Endothelial cell (in vitro differentiated cells): ENCODE measurements around the gene SPIN2A. TPM values are rescaled to one million over a fixed set of nuclear protein-coding genes. Genes with fewer than 3 reads are reported as not detected.
A peak's percentile ranks its signal among the peaks of the same experiment; 100 is the strongest.
"Not testable (repeated sequence)": the region's sequence is repeated elsewhere in the genome, so short reads cannot be mapped to it uniquely, and the experiment has no call there.

ENCODE experiments used
- DNase-seq: peaks from one replicate; pipeline ENCODE4 v3.0.0; 2021; ENCODE audit warnings: low spot score
- H3K27ac Mint-ChIP-seq: one replicate; pipeline ENCODE4 v1.8.0; 2021; ENCODE audit warnings: mixed read lengths, inconsistent platforms; ENCODE audit not compliant: unreplicated experiment
- H3K27me3 Mint-ChIP-seq: one replicate; pipeline ENCODE4 v1.8.0; 2021; ENCODE audit warnings: mild to moderate bottlenecking, moderate library complexity, mixed read lengths, inconsistent platforms; ENCODE audit not compliant: unreplicated experiment
- H3K36me3 Mint-ChIP-seq: one replicate; pipeline ENCODE4 v1.8.0; 2021; ENCODE audit warnings: mild to moderate bottlenecking, low read depth, mixed read lengths, inconsistent platforms; ENCODE audit not compliant: unreplicated experiment
- H3K4me1 Mint-ChIP-seq: one replicate; pipeline ENCODE4 v1.8.0; 2021; ENCODE audit warnings: mild to moderate bottlenecking, mixed read lengths, inconsistent platforms; ENCODE audit not compliant: unreplicated experiment
- H3K4me3 Mint-ChIP-seq: one replicate; pipeline ENCODE4 v1.8.0; 2021; ENCODE audit warnings: mild to moderate bottlenecking, mixed read lengths, inconsistent platforms; ENCODE audit not compliant: unreplicated experiment
- H3K9me3 Mint-ChIP-seq: one replicate; pipeline ENCODE4 v1.8.0; 2021; ENCODE audit warnings: mixed read lengths, inconsistent platforms; ENCODE audit not compliant: unreplicated experiment
- total RNA-seq: library from RNA; stranded (reverse); fragmentation: NEBNext Ultra II Directional; extraction: Animal tissue kit (Norgen Biotek cat#: 25700); gene quantifications from one replicate; pipeline ENCODE4 v1.2.1, GENCODE V29; 2021; ENCODE audit not compliant: unreplicated experiment
- TF ChIP-seq, protein P1 (sequence below): fragments of 200-600 bp; sonication (generic); IDR thresholded peaks from one replicate; pipeline ENCODE4 v1.5.0; 2021; ENCODE audit warnings: antibody characterized with exemption; ENCODE audit not compliant: unreplicated experiment

SPIN2A gene
- total RNA-seq, 1 donor from 2014 or later = 1.6 TPM

DNA sequence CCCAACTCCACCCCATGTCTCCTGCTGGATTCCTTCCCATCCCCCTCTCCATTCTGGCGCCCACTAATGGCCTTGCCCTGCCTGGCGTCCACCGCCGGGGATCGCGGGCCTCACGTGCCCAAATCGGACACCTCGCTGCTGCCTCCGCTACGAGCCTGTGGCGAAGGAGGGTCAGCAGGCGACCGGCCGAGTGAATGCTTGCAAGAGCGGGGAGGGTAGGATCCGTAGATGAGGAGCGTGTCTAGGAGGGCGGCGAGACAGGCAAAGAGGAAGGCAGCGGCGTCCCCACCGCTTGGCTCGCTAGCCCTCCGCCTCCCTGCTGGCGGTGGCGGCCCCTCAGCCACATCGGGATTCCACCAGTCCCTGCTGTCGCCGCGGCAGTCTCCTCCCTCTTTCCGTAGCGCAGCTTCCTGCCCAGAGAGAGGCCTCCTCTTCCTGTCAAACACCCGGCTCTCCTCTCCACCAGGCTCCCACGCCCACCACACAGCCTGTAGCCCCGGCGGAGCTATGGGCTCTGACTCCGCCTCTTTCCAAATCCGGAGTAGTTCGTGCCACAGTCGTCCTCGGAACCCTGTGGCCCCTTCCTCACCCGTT, 15.9 kb downstream of the SPIN2A start, which contains the start of gene SPIN2B:
Gene SPIN2B, minus strand, starts transcription at position 387 of the 594 bp plus-strand sequence.
- Mint-ChIP-seq H3K36me3 (peaks cover 6% of the 10 kb centered on the region), H3K9me3 (no peaks in the 10 kb centered on the region), H3K27me3 (no peaks in the 10 kb centered on the region), H3K4me1 (peaks cover 6% of the 10 kb centered on the region), H3K4me3 (peak within 1 kb of the TSS; percentile 91), H3K27ac (peak within 1 kb of the TSS; percentile 92)
- peak; percentile 71 for DNase-seq
- TF ChIP-seq, protein P1, sequence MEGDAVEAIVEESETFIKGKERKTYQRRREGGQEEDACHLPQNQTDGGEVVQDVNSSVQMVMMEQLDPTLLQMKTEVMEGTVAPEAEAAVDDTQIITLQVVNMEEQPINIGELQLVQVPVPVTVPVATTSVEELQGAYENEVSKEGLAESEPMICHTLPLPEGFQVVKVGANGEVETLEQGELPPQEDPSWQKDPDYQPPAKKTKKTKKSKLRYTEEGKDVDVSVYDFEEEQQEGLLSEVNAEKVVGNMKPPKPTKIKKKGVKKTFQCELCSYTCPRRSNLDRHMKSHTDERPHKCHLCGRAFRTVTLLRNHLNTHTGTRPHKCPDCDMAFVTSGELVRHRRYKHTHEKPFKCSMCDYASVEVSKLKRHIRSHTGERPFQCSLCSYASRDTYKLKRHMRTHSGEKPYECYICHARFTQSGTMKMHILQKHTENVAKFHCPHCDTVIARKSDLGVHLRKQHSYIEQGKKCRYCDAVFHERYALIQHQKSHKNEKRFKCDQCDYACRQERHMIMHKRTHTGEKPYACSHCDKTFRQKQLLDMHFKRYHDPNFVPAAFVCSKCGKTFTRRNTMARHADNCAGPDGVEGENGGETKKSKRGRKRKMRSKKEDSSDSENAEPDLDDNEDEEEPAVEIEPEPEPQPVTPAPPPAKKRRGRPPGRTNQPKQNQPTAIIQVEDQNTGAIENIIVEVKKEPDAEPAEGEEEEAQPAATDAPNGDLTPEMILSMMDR = no peak

DNA sequence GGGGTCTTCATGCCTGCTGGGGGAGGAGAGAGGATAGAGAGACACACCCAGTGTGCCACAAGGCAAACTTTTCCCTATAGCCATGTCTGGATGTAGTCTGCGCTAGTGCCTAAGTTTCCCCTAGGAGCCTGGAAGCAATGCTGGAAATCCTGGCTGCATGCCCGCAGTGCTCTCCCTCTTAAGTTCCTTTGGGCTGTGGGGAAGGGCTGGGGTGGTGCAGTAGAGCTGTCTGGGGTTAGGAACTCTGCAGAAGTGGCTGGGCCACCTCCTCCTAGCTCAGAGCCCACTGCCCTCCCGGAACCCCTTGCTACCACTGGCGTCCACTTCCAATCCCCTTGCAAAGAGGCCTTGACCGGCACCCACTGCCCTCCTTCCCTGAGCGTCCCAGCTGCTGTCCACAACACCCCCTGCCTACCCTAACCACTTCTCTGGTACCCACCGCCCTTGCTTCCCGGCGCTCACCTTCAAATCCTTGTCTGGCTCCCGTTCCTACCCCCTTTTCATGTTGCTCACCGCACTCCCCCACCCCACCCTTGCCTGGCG, 16.5 kb downstream of the SPIN2A start:
- H3K36me3 Mint-ChIP-seq, H3K27me3 Mint-ChIP-seq, H3K9me3 Mint-ChIP-seq, H3K4me1 Mint-ChIP-seq, DNase-seq: not testable (repeated sequence)
- Mint-ChIP-seq H3K4me3 (peak overlapping the region; percentile 91), H3K27ac (peak overlapping the region; percentile 92)

DNA sequence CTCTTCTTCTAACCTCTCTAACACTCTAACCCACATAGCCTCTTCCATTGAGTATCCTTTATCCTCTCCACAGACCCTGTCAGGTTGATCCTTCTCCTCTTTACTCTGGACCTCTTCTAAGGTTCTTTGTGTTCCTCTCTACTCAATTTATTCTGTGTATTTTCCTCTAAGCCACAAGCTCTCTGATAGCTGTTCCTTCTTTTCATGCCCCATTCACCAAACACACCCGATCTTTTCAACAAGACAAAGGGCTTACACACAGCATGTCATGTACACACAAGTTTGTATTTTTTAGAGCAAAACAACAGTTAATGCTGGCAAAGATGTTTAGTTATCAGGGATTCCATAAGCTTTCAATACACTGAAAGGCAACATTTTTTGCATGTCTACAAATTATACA, 17.8 kb downstream of the SPIN2A start:
- Mint-ChIP-seq H3K27me3 (peaks cover 2% of the 10 kb centered on the region), H3K36me3 (peaks cover 6% of the 10 kb centered on the region), H3K9me3 (no peaks in the 10 kb centered on the region), H3K27ac (no peak overlapping the region), H3K4me3 (peak overlapping the region; percentile 51), H3K4me1 (peaks cover 9% of the 10 kb centered on the region)
- DNase-seq = no peak
- TF ChIP-seq, protein P1 = no peak

DNA sequence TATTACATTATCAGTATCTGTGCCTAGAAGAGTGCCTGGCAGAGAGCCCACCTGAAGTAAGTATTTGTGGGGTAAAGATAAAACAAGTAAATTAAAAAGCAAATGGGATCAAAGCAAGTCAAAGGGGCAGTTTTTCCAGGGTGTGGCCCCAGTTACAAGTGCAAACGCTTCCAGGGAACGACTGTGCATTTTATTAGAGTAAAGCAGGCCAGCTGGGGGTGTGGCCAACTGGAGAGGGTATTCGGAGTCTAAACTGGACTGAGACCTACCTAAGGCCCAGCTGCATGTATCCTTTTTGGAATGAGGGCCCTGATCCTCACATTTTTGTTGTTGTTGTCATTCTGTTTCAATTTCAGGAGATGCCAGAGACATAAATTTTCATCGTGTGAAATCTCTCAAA, 19.6 kb downstream of the SPIN2A start:
- not testable (repeated sequence) for DNase-seq, H3K9me3 Mint-ChIP-seq, H3K4me3 Mint-ChIP-seq, H3K27me3 Mint-ChIP-seq, H3K36me3 Mint-ChIP-seq, H3K27ac Mint-ChIP-seq
- peaks cover 11% of the 10 kb centered on the region for H3K4me1 Mint-ChIP-seq

DNA sequence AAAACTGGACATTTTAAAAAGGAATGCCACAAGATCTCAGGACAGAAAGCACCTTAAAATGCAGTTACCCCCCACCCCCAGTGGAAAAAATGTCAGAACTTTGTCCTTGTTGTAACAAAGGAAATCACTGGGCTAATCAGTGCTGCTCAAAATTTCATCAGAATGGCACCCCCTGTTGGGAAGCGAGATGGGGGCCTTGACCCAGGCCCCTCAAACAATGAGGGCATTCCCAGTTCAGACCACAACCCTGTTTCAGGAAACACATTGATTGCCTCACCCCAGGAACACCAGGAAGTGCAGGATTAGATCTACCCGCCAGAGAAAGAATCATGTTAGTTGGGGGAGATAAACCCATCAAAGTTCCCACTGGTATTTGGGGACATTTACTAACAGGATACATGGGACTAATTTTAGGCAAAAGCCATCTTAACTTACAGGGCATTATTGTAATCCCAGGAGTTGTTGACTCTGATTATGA, 32.2 kb downstream of the SPIN2A start:
- H3K36me3 Mint-ChIP-seq = peaks cover 25% of the 10 kb centered on the region
- TF ChIP-seq, protein P1 = no peak
- DNase-seq = peak; percentile 2
- no peak overlapping the region for H3K4me3 Mint-ChIP-seq
- H3K9me3 Mint-ChIP-seq = no peaks in the 10 kb centered on the region
- no peaks in the 10 kb centered on the region for H3K27me3 Mint-ChIP-seq
- no peak overlapping the region for H3K27ac Mint-ChIP-seq
- peaks cover 8% of the 10 kb centered on the region for H3K4me1 Mint-ChIP-seq

DNA sequence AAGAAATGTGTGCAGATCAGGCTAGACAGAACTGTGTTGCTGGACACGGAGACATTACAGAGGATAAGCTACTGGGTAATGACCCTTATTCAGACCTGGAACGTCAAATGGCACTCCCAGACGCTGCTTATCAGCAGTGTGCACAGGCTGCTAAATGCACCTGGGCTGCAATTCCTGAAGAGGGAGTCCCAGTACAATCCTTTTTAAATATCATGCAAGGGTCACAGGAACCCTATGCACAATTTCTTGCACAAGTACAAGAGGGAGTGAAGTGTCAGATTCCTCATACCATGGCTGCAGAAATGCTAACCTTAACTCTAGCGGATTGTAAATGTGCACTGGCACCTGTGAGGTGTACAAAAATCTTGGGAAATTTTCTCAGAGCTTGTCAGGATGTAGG, 32.8 kb downstream of the SPIN2A start:
- no peak for DNase-seq
- H3K4me1 Mint-ChIP-seq = peaks cover 8% of the 10 kb centered on the region
- no peak overlapping the region for H3K27ac Mint-ChIP-seq
- no peaks in the 10 kb centered on the region for H3K27me3 Mint-ChIP-seq
- TF ChIP-seq, protein P1 = no peak
- H3K9me3 Mint-ChIP-seq = no peaks in the 10 kb centered on the region
- H3K4me3 Mint-ChIP-seq = no peak overlapping the region
- peaks cover 25% of the 10 kb centered on the region for H3K36me3 Mint-ChIP-seq
